Measurements from ENCODE around the gene CMTM8. TPM values are rescaled to one million over a fixed set of nuclear protein-coding genes. Genes with fewer than 3 reads are reported as not detected.

Gene CMTM8
- total and polyA plus RNA-seq, 9 donors, result 0.48 to 9.9 (median 2.1) TPM

- no peaks in the 10 kb centered on the region for H3K36me3 ChIP-seq
- no peak overlapping the region for H3K4me3 ChIP-seq
- H3K4me1 ChIP-seq (ENCODE audit: insufficient read depth), result peaks cover 6% of the 10 kb centered on the region
- 75 to 86% (median 81%) methylated on average over 3 of the region's 3 CpGs for WGBS, 3 donors
- DNase-seq, result no peak
- H3K27me3 ChIP-seq, result no peaks in the 10 kb centered on the region
- intact Hi-C loops (cut with DNase I), result no loop called here
- no peaks in the 10 kb centered on the region for H3K9me3 ChIP-seq
- H3K27ac ChIP-seq, result no peak overlapping the region
- TF ChIP-seq CTCF (IDR thresholded peaks at IDR 0.05), result no peak
- TF ChIP-seq EP300 (IDR thresholded peaks at IDR 0.05), result no peak
- TF ChIP-seq POLR2A (IDR thresholded peaks at IDR 0.05), result no peak
Measured at GRCh38 chr3:32303977-32304881, 65.7 kb downstream of the CMTM8 start.

- no peak for TF ChIP-seq POLR2A (IDR thresholded peaks at IDR 0.05)
- TF ChIP-seq EP300 (IDR thresholded peaks at IDR 0.05), result no peak
- TF ChIP-seq CTCF (IDR thresholded peaks at IDR 0.05), result no peak
- no peak overlapping the region for H3K4me3 ChIP-seq
- intact Hi-C loops (cut with DNase I), result no loop called here
Measured at GRCh38 chr3:32305361-32305876, 66.9 kb downstream of the CMTM8 start.

GRCh38 chr3:32306072-32306471, 67.6 kb downstream of the CMTM8 start:
- Histone ChIP-seq H3K9me3 (no peaks in the 10 kb centered on the region), H3K27ac (no peak overlapping the region), H3K36me3 (no peaks in the 10 kb centered on the region), H3K27me3 (no peaks in the 10 kb centered on the region), H3K4me1 (ENCODE audit: insufficient read depth) (peaks cover 9% of the 10 kb centered on the region), H3K4me3 (no peak overlapping the region)
- no peak for DNase-seq
- WGBS, 3 donors, result 94 to 100% (median 98%) methylated on average over 3 of the region's 3 CpGs
- TF ChIP-seq POLR2A (IDR thresholded peaks at IDR 0.05), result no peak
- no peak for TF ChIP-seq CTCF (IDR thresholded peaks at IDR 0.05)
- no peak for TF ChIP-seq EP300 (IDR thresholded peaks at IDR 0.05)
- intact Hi-C loops (cut with DNase I), result no loop called here

More at GRCh38 chr3:32305361-32305876, 66.9 kb downstream of the CMTM8 start:
- Histone ChIP-seq H3K9me3 (no peaks in the 10 kb centered on the region), H3K27ac (no peak overlapping the region), H3K4me1 (ENCODE audit: insufficient read depth) (peaks cover 8% of the 10 kb centered on the region), H3K27me3 (no peaks in the 10 kb centered on the region), H3K36me3 (no peaks in the 10 kb centered on the region)
- WGBS, 3 donors, result 81 to 87% (median 83%) methylated on average over 2 of the region's 2 CpGs
- DNase-seq, result no peak

GRCh38 chr3:32307591-32307990, 69.1 kb downstream of the CMTM8 start:
- WGBS, 3 donors, result 84 to 94% (median 87%) methylated on average over 3 of the region's 3 CpGs
- H3K4me3 ChIP-seq, result no peak overlapping the region
- intact Hi-C loops (cut with DNase I), result no loop called here
- DNase-seq, result no peak
- H3K9me3 ChIP-seq, result no peaks in the 10 kb centered on the region
- no peak overlapping the region for H3K27ac ChIP-seq
- peaks cover 9% of the 10 kb centered on the region for H3K4me1 ChIP-seq (ENCODE audit: insufficient read depth)
- H3K36me3 ChIP-seq, result no peaks in the 10 kb centered on the region
- TF ChIP-seq POLR2A (IDR thresholded peaks at IDR 0.05), result no peak
- H3K27me3 ChIP-seq, result no peaks in the 10 kb centered on the region

- no peaks in the 10 kb centered on the region for H3K27me3 ChIP-seq
- intact Hi-C loops (cut with DNase I), result no loop called here
- DNase-seq, result no peak
- H3K9me3 ChIP-seq, result no peaks in the 10 kb centered on the region
- no peak overlapping the region for H3K4me3 ChIP-seq
- no peaks in the 10 kb centered on the region for H3K36me3 ChIP-seq
- no peak overlapping the region for H3K27ac ChIP-seq
- WGBS, 3 donors, result 96 to 98% (median 98%) methylated on average over 4 of the region's 4 CpGs
- no peak for TF ChIP-seq POLR2A (IDR thresholded peaks at IDR 0.05)
- TF ChIP-seq EP300 (IDR thresholded peaks at IDR 0.05), result no peak
- no peak for TF ChIP-seq CTCF (IDR thresholded peaks at IDR 0.05)
- peaks cover 9% of the 10 kb centered on the region for H3K4me1 ChIP-seq (ENCODE audit: insufficient read depth)
Measured at GRCh38 chr3:32308378-32308777, 69.9 kb downstream of the CMTM8 start.
